ENCODE results near the gene DERL2. TPM values are rescaled to one million over a fixed set of nuclear protein-coding genes. Genes with fewer than 3 reads are reported as not detected.

The DERL2 gene
- total RNA-seq, 1 donor from 2014 or later: 83.4 TPM

DNA sequence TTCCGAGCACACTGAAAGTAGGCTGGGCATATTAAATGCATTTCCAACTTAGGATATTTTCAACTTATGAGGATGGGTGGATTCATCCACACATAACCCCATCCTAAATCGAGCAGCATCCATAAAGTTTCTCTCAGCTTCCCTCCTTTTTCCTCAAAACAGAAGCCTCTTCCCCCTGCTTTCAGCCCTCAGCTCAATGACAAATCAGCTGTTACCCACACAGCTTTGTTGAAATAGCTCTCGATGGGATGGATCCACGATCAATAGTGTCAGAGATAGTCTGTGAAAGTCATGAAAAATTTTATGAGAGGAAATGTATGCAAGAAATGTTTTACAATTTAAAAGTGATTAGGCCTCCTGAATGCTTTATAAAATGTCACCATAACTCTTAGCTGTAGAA is 19.7 kb downstream of the DERL2 start:
- no peak for TF ChIP-seq CTCF (IDR thresholded peaks at IDR 0.05; ENCODE audit: unreplicated experiment)
- no peak overlapping the region for H3K4me3 Mint-ChIP-seq (ENCODE audit: unreplicated experiment)

DNA sequence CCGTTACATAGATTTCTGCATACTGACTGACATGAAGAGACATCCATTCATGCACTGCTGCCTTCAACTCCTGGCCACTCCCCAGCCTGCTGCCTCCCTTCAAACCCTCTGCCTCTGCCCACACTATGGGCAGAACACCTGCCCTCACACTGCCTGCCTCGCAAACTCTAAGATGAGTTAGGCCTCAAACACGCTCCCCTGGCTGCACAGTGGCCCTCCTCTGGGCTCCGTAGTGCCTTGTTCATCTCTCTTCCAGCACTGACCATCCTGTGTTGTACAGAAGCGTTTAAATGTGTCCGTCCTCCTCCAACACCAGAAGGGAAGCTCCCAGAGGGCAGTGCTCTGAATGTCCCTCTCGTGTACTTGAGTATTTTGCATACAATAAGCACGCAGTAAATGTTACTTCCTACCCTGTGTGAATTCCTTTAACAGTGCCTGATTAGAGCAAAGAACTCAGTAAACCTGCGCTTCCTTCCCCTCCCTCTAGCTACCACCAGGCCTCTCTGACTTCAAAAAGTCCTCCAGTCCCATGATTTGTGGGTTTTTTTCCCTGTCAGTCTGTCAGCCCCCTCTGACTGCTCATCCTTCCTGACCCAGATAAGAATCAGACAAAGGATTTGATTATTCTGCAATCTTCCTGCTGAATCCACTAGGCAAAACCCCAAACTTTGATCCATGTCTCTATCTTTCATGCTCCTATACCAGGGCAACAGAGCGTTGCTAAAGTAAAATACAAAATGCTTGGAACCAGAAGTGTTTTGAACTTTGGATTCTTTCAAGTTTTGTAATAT is 21.1 kb downstream of the DERL2 start:
- peak overlapping the region; percentile 18 for H3K4me3 Mint-ChIP-seq (ENCODE audit: unreplicated experiment)
- peaks cover 30% of the 10 kb centered on the region for H3K4me1 Mint-ChIP-seq (ENCODE audit: unreplicated experiment)
- no peak for DNase-seq (ENCODE audit: low spot score)
- H3K27me3 Mint-ChIP-seq (ENCODE audit: unreplicated experiment): peaks cover 5% of the 10 kb centered on the region
- H3K9me3 Mint-ChIP-seq (ENCODE audit: unreplicated experiment): no peaks in the 10 kb centered on the region
- peaks cover 20% of the 10 kb centered on the region for H3K36me3 Mint-ChIP-seq (ENCODE audit: low read depth, unreplicated experiment)
- H3K27ac Mint-ChIP-seq (ENCODE audit: unreplicated experiment): no peak overlapping the region
- no peak for TF ChIP-seq CTCF (IDR thresholded peaks at IDR 0.05; ENCODE audit: unreplicated experiment)

More for the DNA sequence above, 19.7 kb downstream of the DERL2 start:
- peaks cover 5% of the 10 kb centered on the region for H3K27me3 Mint-ChIP-seq (ENCODE audit: unreplicated experiment)
- no peak overlapping the region for H3K27ac Mint-ChIP-seq (ENCODE audit: unreplicated experiment)
- no peak for DNase-seq (ENCODE audit: low spot score)
- no peaks in the 10 kb centered on the region for H3K9me3 Mint-ChIP-seq (ENCODE audit: unreplicated experiment)
- peaks cover 14% of the 10 kb centered on the region for H3K36me3 Mint-ChIP-seq (ENCODE audit: low read depth, unreplicated experiment)
- peaks cover 30% of the 10 kb centered on the region for H3K4me1 Mint-ChIP-seq (ENCODE audit: unreplicated experiment)

DNA sequence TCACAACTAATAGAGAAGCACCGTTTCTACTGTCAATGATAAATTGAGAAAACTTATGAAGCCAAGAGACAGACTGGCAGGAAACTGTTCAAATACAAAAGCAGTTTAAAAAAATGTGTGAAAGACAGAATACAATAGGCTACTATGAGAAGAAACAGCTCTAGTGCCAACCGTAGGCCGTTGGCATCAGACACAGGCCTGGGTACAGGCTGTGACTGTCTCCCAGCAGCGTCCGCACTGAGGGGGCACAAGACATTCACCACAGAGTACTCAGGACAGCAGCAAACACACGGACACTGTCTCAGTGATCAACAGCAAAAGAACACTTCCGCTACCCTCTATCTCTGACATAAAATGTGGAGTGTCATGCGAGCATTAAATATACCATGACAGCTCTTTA is 39.2 kb downstream of the DERL2 start:
- Mint-ChIP-seq H3K4me1 (ENCODE audit: unreplicated experiment) (no peaks in the 10 kb centered on the region), H3K9me3 (ENCODE audit: unreplicated experiment) (no peaks in the 10 kb centered on the region), H3K4me3 (ENCODE audit: unreplicated experiment) (no peak overlapping the region), H3K27me3 (ENCODE audit: unreplicated experiment) (no peaks in the 10 kb centered on the region), H3K36me3 (ENCODE audit: low read depth, unreplicated experiment) (peaks cover 42% of the 10 kb centered on the region), H3K27ac (ENCODE audit: unreplicated experiment) (no peak overlapping the region)
- TF ChIP-seq CTCF (IDR thresholded peaks at IDR 0.05; ENCODE audit: unreplicated experiment): no peak
- DNase-seq (ENCODE audit: low spot score): no peak

DNA sequence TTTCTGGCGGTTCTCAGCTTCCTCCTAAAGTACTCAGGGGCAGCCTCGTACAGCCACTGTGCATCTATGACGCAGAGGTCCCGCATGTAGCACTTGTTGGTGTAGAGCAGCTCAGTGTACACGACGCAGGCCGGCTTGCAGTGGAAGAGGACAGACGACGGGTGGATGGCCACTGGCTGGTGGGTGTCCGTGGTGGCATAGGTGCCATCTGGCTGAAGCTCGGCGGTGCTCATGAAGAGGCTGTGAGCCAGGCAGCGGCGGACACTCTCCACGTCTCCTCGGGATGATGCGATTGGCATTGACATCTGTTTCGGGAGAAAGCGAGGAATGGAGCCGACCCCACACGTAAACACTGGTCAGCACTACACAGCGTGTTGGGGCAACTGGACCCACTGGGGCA is 41.8 kb downstream of the DERL2 start:
- no peak overlapping the region for H3K27ac Mint-ChIP-seq (ENCODE audit: unreplicated experiment)
- TF ChIP-seq CTCF (IDR thresholded peaks at IDR 0.05; ENCODE audit: unreplicated experiment): no peak
- H3K27me3 Mint-ChIP-seq (ENCODE audit: unreplicated experiment): no peaks in the 10 kb centered on the region
- peak overlapping the region; percentile 42 for H3K4me3 Mint-ChIP-seq (ENCODE audit: unreplicated experiment)
- no peak for DNase-seq (ENCODE audit: low spot score)
- H3K9me3 Mint-ChIP-seq (ENCODE audit: unreplicated experiment): no peaks in the 10 kb centered on the region
- peaks cover 23% of the 10 kb centered on the region for H3K36me3 Mint-ChIP-seq (ENCODE audit: low read depth, unreplicated experiment)
- H3K4me1 Mint-ChIP-seq (ENCODE audit: unreplicated experiment): peaks cover 8% of the 10 kb centered on the region

DNA sequence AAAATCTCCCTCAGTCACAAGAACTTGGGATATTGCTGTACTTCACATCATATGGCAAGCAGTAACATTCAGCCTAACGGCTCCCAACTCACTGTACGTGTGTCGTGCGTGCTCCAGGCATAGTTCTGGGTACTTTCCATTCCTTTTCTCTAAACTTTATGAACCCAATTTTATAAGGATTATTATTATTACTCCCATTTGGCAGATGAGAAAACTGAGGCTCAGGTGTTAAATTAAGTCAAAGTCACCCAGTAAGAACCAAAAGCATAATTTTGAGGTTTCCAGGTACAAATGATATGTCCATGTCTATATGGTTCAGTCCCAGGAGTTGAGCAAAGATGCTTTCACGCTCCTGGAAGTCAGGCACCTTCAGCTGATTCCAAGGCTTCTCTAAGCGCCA is 42.2 kb downstream of the DERL2 start:
- peaks cover 8% of the 10 kb centered on the region for H3K4me1 Mint-ChIP-seq (ENCODE audit: unreplicated experiment)
- H3K36me3 Mint-ChIP-seq (ENCODE audit: low read depth, unreplicated experiment): peaks cover 23% of the 10 kb centered on the region
- H3K27ac Mint-ChIP-seq (ENCODE audit: unreplicated experiment): no peak overlapping the region
- H3K27me3 Mint-ChIP-seq (ENCODE audit: unreplicated experiment): no peaks in the 10 kb centered on the region
- no peaks in the 10 kb centered on the region for H3K9me3 Mint-ChIP-seq (ENCODE audit: unreplicated experiment)
- DNase-seq (ENCODE audit: low spot score): no peak
- no peak overlapping the region for H3K4me3 Mint-ChIP-seq (ENCODE audit: unreplicated experiment)
- no peak for TF ChIP-seq CTCF (IDR thresholded peaks at IDR 0.05; ENCODE audit: unreplicated experiment)
